DMS53 (cell line): ENCODE measurements around the gene RNF11.
"Not testable (repeated sequence)": the region's sequence is repeated elsewhere in the genome, so short reads cannot be mapped to it uniquely, and the experiment has no call there.

ENCODE experiments used
- DNase-seq: peaks from one replicate; lab custom pipeline; 2025; lab: John Stamatoyannopoulos, UW

RNF11 gene

GRCh38 chr1:51228471-51228870 lies 7.6 kb upstream of the RNF11 start:
- DNase-seq: not testable (repeated sequence)

GRCh38 chr1:51230501-51231078 lies 5.5 kb upstream of the RNF11 start:
- no peak for DNase-seq

GRCh38 chr1:51231120-51231519 lies 5.0 kb upstream of the RNF11 start:
- no peak for DNase-seq

- no peak for DNase-seq
Observed at GRCh38 chr1:51231896-51232295, 4.2 kb upstream of the RNF11 start.

GRCh38 chr1:51234236-51234635 lies 1.8 kb upstream of the RNF11 start:
- DNase-seq: peak; percentile 48

- DNase-seq: peak; percentile 99
Observed at GRCh38 chr1:51234721-51235425, 1.2 kb upstream of the RNF11 start.

- peak; percentile 86 for DNase-seq
Observed at GRCh38 chr1:51236531-51237350, 668 bp downstream of the RNF11 start.

GRCh38 chr1:51237351-51238033 lies 1.4 kb downstream of the RNF11 start:
- peak; percentile 93 for DNase-seq

GRCh38 chr1:51238034-51238403 lies 1.9 kb downstream of the RNF11 start:
- DNase-seq: peak; percentile 93

GRCh38 chr1:51240084-51240483 lies 4.0 kb downstream of the RNF11 start:
- no peak for DNase-seq

- peak; percentile 32 for DNase-seq
Observed at GRCh38 chr1:51241119-51241518, 5.0 kb downstream of the RNF11 start.

- DNase-seq: no peak
Observed at GRCh38 chr1:51242546-51242945, 6.5 kb downstream of the RNF11 start.

GRCh38 chr1:51247022-51247421 lies 10.9 kb downstream of the RNF11 start:
- DNase-seq: no peak

GRCh38 chr1:51247499-51247898 lies 11.4 kb downstream of the RNF11 start:
- DNase-seq: no peak

- no peak for DNase-seq
Observed at GRCh38 chr1:51249445-51249844, 13.4 kb downstream of the RNF11 start.

GRCh38 chr1:51250729-51251128 lies 14.7 kb downstream of the RNF11 start:
- not testable (repeated sequence) for DNase-seq

- DNase-seq: not testable (repeated sequence)
Observed at GRCh38 chr1:51251165-51251564, 15.1 kb downstream of the RNF11 start.

GRCh38 chr1:51252366-51252765 lies 16.3 kb downstream of the RNF11 start:
- DNase-seq: no peak

- no peak for DNase-seq
Observed at GRCh38 chr1:51253691-51254090, 17.6 kb downstream of the RNF11 start.

- DNase-seq: no peak
Observed at GRCh38 chr1:51255331-51255730, 19.3 kb downstream of the RNF11 start.

- no peak for DNase-seq
Observed at GRCh38 chr1:51263147-51263877, 27.2 kb downstream of the RNF11 start.

- no peak for DNase-seq
Observed at GRCh38 chr1:51264451-51264850, 28.4 kb downstream of the RNF11 start.
